ENCODE measurements around the gene PLCL1. TPM values are rescaled to one million over a fixed set of nuclear protein-coding genes. Genes with fewer than 3 reads are reported as not detected.

PLCL1 gene
- total RNA-seq, 1 donor from 2014 or later, result 0.04 TPM

DNA sequence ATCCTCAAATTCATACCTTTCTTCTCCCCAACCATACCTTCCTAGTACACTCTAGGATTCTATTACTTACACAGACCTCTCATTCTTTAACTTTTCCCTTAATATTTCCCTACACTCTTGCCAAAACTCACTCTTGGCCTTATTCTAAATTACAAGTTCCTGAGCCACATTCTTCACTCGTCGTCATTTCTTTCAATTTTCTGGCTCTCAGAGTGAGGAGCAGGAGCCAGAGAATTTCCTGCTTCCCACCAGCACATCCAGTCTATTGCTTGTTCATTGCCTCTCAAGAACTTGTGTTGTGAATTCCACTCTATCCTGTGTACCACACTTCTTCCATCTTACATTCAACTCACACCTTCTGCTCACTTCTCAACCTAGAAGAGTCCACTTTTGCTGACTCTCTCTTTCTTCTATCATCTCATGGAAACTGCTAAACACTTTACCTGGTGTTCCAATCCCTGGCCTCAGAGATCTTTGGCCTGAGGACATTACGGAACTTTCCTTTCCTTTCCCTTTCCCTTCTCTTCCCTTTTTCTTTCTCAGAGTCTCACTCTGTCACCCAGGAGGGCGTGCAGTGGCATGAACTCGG, 171.6 kb downstream of the PLCL1 start:
- no peaks in the 10 kb centered on the region for H3K36me3 Mint-ChIP-seq (ENCODE audit: low read depth)
- TF ChIP-seq, protein P1, sequence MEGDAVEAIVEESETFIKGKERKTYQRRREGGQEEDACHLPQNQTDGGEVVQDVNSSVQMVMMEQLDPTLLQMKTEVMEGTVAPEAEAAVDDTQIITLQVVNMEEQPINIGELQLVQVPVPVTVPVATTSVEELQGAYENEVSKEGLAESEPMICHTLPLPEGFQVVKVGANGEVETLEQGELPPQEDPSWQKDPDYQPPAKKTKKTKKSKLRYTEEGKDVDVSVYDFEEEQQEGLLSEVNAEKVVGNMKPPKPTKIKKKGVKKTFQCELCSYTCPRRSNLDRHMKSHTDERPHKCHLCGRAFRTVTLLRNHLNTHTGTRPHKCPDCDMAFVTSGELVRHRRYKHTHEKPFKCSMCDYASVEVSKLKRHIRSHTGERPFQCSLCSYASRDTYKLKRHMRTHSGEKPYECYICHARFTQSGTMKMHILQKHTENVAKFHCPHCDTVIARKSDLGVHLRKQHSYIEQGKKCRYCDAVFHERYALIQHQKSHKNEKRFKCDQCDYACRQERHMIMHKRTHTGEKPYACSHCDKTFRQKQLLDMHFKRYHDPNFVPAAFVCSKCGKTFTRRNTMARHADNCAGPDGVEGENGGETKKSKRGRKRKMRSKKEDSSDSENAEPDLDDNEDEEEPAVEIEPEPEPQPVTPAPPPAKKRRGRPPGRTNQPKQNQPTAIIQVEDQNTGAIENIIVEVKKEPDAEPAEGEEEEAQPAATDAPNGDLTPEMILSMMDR (IDR thresholded peaks at IDR 0.05), result no peak
- H3K4me3 Mint-ChIP-seq, result no peak overlapping the region
- intact Hi-C loops (cut with micrococcal nuclease), result no loop called here
- POLR2A ChIA-PET, result no interaction called here
- no peak overlapping the region for H3K27ac Mint-ChIP-seq
- H3K9me3 Mint-ChIP-seq, result peaks cover 2% of the 10 kb centered on the region
- DNase-seq, result no peak
- ATAC-seq (ENCODE audit: low read depth), result no peak
- CTCF ChIA-PET, result no interaction called here
- H3K27me3 Mint-ChIP-seq, result no peaks in the 10 kb centered on the region
- H3K4me1 Mint-ChIP-seq, result no peaks in the 10 kb centered on the region

DNA sequence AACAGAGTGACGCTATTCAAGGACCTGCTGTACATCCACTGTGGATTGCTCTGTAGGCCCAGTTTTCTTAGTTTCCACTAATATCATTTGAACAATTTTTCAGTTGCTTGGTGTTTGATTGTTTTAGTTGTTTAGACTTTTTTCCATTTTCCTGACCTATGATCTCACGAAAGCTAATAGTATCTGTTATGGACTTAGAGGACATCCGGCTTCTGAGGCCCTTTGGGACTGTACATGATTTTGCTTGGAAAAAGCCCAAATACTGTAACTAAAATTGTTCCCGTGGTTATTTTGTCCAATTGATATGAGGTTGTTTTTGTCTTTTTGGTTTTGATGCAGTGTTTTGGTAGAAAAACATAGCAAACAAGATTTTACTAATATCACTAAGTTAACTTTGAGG, 174.6 kb downstream of the PLCL1 start:
- TF ChIP-seq, protein P1 (IDR thresholded peaks at IDR 0.05), result no peak
- DNase-seq (no peak), ATAC-seq (ENCODE audit: low read depth) (no peak)
- ChIA-PET POLR2A (no interaction called here), CTCF (no interaction called here)
- Mint-ChIP-seq H3K4me1 (no peaks in the 10 kb centered on the region), H3K9me3 (peaks cover 2% of the 10 kb centered on the region), H3K27me3 (no peaks in the 10 kb centered on the region), H3K4me3 (no peak overlapping the region), H3K36me3 (ENCODE audit: low read depth) (no peaks in the 10 kb centered on the region), H3K27ac (no peak overlapping the region)
- intact Hi-C loops (cut with micrococcal nuclease), result no loop called here

DNA sequence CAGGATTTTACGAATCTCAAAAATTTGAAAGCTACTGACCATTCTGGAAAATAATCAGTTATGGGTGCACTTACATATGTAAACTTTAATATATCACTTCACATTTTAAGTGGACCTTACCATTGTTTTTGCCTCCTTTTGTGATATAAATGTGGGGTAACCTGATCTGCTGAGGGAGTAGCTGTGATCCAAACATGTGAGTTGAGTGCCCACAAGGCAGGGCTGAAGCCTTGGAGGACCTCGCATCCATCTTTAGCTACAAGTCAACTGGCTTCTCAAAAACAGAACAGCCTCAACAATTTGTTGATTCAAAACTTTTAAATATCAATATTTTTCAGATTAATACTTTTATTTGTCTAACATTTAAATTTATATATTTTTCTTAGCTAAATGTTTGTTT, 178.2 kb downstream of the PLCL1 start:
- Mint-ChIP-seq H3K27me3 (no peaks in the 10 kb centered on the region), H3K9me3 (peaks cover 2% of the 10 kb centered on the region), H3K27ac (no peak overlapping the region), H3K4me3 (no peak overlapping the region), H3K4me1 (no peaks in the 10 kb centered on the region), H3K36me3 (ENCODE audit: low read depth) (no peaks in the 10 kb centered on the region)
- ChIA-PET POLR2A (no interaction called here), CTCF (no interaction called here)
- ATAC-seq (ENCODE audit: low read depth), result no peak
- intact Hi-C loops (cut with micrococcal nuclease), result no loop called here
- TF ChIP-seq, protein P1 (IDR thresholded peaks at IDR 0.05), result no peak
- no peak for DNase-seq

DNA sequence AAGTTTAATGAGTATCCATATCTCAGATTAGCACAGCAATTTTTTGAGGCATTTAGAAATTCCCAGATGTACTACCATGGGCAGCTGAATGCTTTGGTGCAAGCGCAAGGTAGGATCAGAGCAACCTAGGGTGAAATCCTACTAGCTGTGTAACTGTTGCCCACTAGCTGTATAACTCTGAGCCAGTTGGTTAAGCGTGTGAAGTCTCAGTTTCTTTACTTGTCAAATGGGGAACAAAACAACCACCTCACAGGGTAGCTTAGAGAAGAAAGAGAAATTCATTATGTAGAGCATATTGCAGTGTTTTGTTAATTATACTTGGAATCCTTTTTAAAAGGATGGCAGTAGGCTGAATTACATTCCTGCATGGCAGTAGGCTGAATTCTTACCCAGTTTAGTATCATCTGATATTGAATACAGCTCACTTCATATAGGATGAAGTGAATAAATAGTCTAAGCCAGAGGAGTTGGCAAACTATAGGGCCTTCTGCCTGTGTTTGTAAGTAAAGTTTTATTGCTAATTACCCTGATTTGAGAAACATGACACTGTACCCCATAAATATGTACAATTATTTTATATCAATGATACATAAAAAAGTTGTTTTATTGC, 180.7 kb downstream of the PLCL1 start:
- H3K4me1 Mint-ChIP-seq, result no peaks in the 10 kb centered on the region
- no peak overlapping the region for H3K4me3 Mint-ChIP-seq
- ATAC-seq (ENCODE audit: low read depth) (no peak), DNase-seq (no peak)
- no peaks in the 10 kb centered on the region for H3K36me3 Mint-ChIP-seq (ENCODE audit: low read depth)
- H3K27ac Mint-ChIP-seq, result no peak overlapping the region
- H3K9me3 Mint-ChIP-seq, result no peaks in the 10 kb centered on the region
- CTCF ChIA-PET, result no interaction called here
- intact Hi-C loops (cut with micrococcal nuclease), result no loop called here
- POLR2A ChIA-PET, result no interaction called here
- TF ChIP-seq, protein P1 (IDR thresholded peaks at IDR 0.05), result no peak
- no peaks in the 10 kb centered on the region for H3K27me3 Mint-ChIP-seq

DNA sequence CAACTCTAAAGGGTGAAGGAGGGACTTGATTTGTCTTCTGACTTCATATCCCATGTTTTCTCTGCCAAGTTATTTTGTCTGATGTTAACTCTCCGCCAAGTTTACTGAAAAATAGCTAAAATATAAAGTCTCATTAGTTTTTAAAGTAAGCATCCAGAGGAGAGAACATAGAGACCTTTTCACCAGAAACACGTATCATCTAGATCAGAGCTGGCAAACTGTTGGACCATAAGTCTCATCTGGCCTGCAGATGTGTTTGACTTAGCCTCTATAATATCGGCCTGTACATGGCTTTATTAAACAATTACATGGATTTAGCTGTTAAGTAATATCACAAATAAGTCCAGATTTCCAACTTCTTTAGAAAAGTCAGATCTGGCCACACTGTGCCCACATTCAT, 182.6 kb downstream of the PLCL1 start:
- intact Hi-C loops (cut with micrococcal nuclease), result no loop called here
- ATAC-seq (ENCODE audit: low read depth) (no peak), DNase-seq (no peak)
- Mint-ChIP-seq H3K36me3 (ENCODE audit: low read depth) (no peaks in the 10 kb centered on the region), H3K4me3 (no peak overlapping the region), H3K27me3 (no peaks in the 10 kb centered on the region), H3K27ac (no peak overlapping the region), H3K4me1 (no peaks in the 10 kb centered on the region), H3K9me3 (peaks cover 4% of the 10 kb centered on the region)
- ChIA-PET POLR2A (no interaction called here), CTCF (no interaction called here)
- TF ChIP-seq, protein P1 (IDR thresholded peaks at IDR 0.05), result no peak

Data from activated B cell treated with CpG ODN at 0.5 μM for 24 hours (primary cell).